GM18870 (cell line): ENCODE data around the gene COPB2.

Experiments used
- ATAC-seq: cut with Tn5 transposase; IDR thresholded peaks from one replicate; pipeline ENCODE4 v1.9.1; 2021; ENCODE audit warnings: moderate library complexity; ENCODE audit not compliant: unreplicated experiment

The COPB2 gene

DNA sequence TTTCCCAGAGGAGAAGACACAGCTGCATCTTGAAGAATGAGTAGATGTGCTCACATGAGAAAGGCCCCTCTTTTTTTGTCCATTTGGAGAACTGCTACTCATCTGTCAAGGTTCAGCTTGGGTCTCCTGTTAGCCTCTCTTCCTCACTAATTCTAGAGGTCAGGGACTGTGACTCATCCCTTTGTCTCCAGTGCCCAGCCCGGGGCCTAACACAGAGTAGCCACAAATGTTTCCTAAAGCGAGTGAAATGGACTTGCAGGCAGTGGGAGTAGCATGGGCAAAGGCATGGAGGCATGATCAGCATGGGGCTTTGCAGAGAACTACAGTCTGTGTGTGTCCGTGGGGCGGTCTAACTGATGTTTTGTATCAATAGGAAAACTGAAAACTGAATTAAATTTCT is 79.6 kb downstream of the COPB2 start:
- no peak for ATAC-seq

DNA sequence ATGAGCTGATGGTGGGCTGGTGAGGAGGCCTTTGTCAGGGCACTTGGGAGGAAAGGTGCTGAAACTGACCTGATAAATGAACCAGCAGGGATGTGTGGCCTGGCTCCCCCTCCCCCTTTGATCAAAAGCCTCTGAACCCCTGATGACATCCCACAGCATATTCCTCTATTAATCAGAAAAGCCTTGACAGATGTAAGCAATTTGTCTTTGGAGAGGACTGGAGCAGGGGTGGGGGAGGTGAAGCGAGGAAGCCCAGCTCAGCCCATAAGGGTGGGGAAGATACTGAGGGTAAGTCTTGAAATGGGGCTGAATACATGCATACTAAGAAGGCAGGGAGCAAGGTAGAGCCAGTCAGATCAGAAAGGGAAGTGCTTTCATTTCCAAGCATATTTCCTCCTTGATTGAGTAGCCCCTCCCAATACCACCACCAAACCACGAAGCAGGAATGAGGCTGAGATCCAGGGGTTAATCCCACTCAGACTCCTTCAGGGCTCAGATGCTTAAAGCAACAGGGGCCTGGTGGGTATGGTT is 80.3 kb downstream of the COPB2 start:
- no peak for ATAC-seq

DNA sequence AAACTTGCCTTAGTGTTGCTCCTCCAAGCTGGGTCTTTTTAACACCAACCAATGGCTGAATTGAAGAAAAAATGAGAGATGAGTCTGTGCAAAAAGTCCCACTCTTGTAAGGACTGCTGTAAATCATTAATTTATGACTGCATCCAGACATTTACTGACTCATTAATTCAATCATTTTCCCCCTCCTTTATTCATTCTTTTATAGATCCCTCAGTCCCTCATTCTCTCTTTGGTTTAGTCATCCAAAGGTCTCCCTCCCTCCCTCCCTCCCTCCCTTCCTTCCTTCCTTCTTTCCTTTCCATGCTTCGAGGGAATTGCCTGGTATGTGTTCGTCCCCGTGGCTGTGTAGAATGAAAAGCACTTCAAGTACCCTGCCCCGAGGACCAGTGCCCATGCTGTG is 80.9 kb downstream of the COPB2 start:
- ATAC-seq: no peak

DNA sequence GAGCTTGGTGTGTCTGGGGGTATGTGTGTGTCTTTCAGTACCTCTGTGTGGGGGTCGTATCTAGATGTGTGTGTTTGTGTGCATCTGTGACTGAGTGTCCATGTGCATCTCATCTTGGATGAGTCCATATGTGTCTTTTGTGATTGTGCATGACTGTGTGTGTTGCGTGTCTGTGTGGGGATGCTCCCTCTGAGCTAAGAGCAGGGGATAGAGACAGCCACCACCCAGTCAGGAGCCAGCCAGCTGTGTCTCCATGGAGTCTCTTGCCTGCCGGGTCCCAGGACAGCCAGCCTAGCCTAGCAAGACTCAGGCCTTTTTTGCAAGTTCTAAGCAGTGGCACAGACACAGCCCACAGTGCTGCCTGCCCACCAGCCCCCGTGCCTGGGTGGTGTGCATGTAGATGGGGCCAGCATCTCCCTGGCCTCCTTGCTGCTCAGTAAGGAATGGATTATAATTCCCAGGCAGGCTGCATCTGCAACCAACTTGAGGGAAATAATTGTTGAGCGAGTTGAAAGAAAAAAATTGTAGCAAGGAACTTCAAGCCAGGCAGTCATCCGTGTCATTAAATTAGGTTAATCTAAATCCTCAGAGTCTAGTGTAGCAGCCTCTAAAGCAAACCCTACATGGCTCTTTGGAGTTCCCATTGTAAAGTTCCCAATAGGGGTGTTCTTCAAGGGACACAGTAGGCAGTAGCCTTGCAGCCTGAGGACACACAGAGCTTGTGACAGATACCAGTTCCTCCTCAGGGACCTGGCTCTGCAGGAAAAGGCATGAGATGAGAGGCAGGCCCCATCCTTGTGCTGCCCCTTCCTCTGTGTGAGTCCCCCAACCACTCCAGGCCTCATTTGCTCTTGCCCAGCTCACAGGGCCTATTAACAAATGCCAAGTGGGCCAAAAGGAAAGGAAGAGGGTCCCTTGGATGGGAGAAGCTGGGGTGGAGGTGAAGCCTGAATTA is 81.6 kb downstream of the COPB2 start:
- ATAC-seq: no peak
